Left cardiac atrium (tissue), 4 donors: ENCODE results near the gene HOXD4. TPM values are rescaled to one million over a fixed set of nuclear protein-coding genes. Genes with fewer than 3 reads are reported as not detected.
A peak's percentile ranks its signal among the peaks of the same experiment; 100 is the strongest.

Experiments used
- ATAC-seq, 2 donors: fragments of 200-7000 bp; cut with Tn5 transposase; one replicate each; pipeline ENCODE4 v1.9.1; 2020; ENCODE audit warnings: mild to moderate bottlenecking in 2 of 2, moderate library complexity in 2 of 2
- DNase-seq: peaks from one replicate; pipeline ENCODE4 v3.0.0-alpha.2; 2020
- intact Hi-C, 2 donors: fragments of 100-400 bp; cut with DNase I; formaldehyde crosslinking; loops; one replicate each; pipeline versions ENCODE4 v1.14.1 to v1.15.1; 2022 to 2023
- total RNA-seq, 2 donors: library from RNA; stranded (reverse); fragmentation: NEBNext Ultra II Directional; extraction: Animal tissue kit (Norgen Biotek cat#: 25700); gene quantifications; one replicate each; pipeline ENCODE4 v1.2.1, GENCODE V29; 2021
- donor health status: DM: no; HTN: yes; CAD: no.
- donor health status: DM: no; HTN: yes; CAD: no; lungs with severe emphysema.
- donor health status: DM: yes; HTN: yes; CAD: no.
- donor health status: Dilated cardiomyopathy.

Gene HOXD4
- total RNA-seq, 2 donors from 2014 or later = 0.29 to 0.53 TPM

GRCh38 chr2:176112375-176113302, 38.7 kb upstream of the HOXD4 start:
- intact Hi-C loops = no loop called here
- no peak for DNase-seq
- ATAC-seq = no peak

- DNase-seq = no peak
- intact Hi-C loops = no loop called here
- no peak for ATAC-seq
These were observed 37.0 kb upstream of the HOXD4 start for GRCh38 chr2:176114120-176114929.

GRCh38 chr2:176114930-176115625, 36.3 kb upstream of the HOXD4 start:
- ATAC-seq (no peak), DNase-seq (no peak)
- intact Hi-C loops = no loop called here

GRCh38 chr2:176115883-176116813, 35.2 kb upstream of the HOXD4 start, which contains the start of gene HOXD10:
Gene HOXD10 (plus strand): TSS chr2:176116778. CDS start chr2:176116834, 56 bp downstream.
- DNase-seq = no peak
- intact Hi-C loops = no loop called here

GRCh38 chr2:176117162-176117822, 34.1 kb upstream of the HOXD4 start:
- no peak for DNase-seq
- intact Hi-C loops = no loop called here
- no peak for ATAC-seq

More at GRCh38 chr2:176115883-176116813, 35.2 kb upstream of the HOXD4 start, which contains the start of gene HOXD10:
- ATAC-seq = peak; percentile 25 to 30

- no peak for ATAC-seq
- intact Hi-C loops = no loop called here
- no peak for DNase-seq
These were observed 33.5 kb upstream of the HOXD4 start for GRCh38 chr2:176117823-176118371.

GRCh38 chr2:176118601-176119339, 32.6 kb upstream of the HOXD4 start:
- ATAC-seq (no peak), DNase-seq (no peak)
- intact Hi-C loops = no loop called here

GRCh38 chr2:176120364-176121189, 30.8 kb upstream of the HOXD4 start:
- DNase-seq (no peak), ATAC-seq (no peak)
- intact Hi-C loops = loop anchor here (10.0 kb wide), 2 partner anchors 694 to 1024 kb away; no protein-coding TSS in a partner anchor

GRCh38 chr2:176121190-176122051, 29.9 kb upstream of the HOXD4 start:
- ATAC-seq (no peak), DNase-seq (no peak)
- intact Hi-C loops = loop anchor here (10.0 kb wide), 2 partner anchors 693 to 1023 kb away; no protein-coding TSS in a partner anchor

- DNase-seq (no peak), ATAC-seq (peak; percentile 13 to 26)
- intact Hi-C loops = loop anchor here (10.0 kb wide), 2 partner anchors 693 to 1023 kb away; no protein-coding TSS in a partner anchor
These were observed 29.2 kb upstream of the HOXD4 start for GRCh38 chr2:176122052-176122682.

GRCh38 chr2:176122683-176123410, 28.5 kb upstream of the HOXD4 start, which contains the start of gene HOXD9:
Gene HOXD9 (plus strand): TSS chr2:176122719. CDS start chr2:176122769, 50 bp downstream.
- ATAC-seq (peak; percentile 42 to 47), DNase-seq (peak; percentile 54)
- intact Hi-C loops = loop anchor here (10.0 kb wide), 2 partner anchors 692 to 1022 kb away; no protein-coding TSS in a partner anchor

- DNase-seq = no peak
- intact Hi-C loops = loop anchor here (10.0 kb wide), 2 partner anchors 691 to 1021 kb away; no protein-coding TSS in a partner anchor
These were observed 27.8 kb upstream of the HOXD4 start for GRCh38 chr2:176123411-176124109.

More at GRCh38 chr2:176123411-176124109, 27.8 kb upstream of the HOXD4 start:
- no peak for ATAC-seq
